Left lung (tissue), 10 donors: ENCODE data around the gene AXDND1. TPM values are rescaled to one million over a fixed set of nuclear protein-coding genes. Genes with fewer than 3 reads are reported as not detected.
"Not testable (repeated sequence)": the region's sequence is repeated elsewhere in the genome, so short reads cannot be mapped to it uniquely, and the experiment has no call there.

Source experiments
- ATAC-seq: fragments of 200-7000 bp; cut with Tn5 transposase; one replicate; pipeline ENCODE4 v1.9.1; 2020; ENCODE audit warnings: moderate library complexity
- DNase-seq, 4 donors: peaks; one replicate each; pipeline ENCODE4 v3.0.0-alpha.2; 2013 to 2020
- H3K27ac ChIP-seq, 2 donors: fragments of 200-600 bp; sonication (generic) in 1 of 2; one replicate each; pipeline versions ENCODE4 v1.5.0 to v1.8.0; 2020 to 2021
- H3K27me3 ChIP-seq, 2 donors: fragments of 200-600 bp; sonication (generic) in 1 of 2; one replicate each; pipeline versions ENCODE4 v1.5.0 to v1.8.0; 2020 to 2021
- H3K36me3 ChIP-seq, 2 donors: fragments of 200-600 bp; sonication (generic) in 1 of 2; one replicate each; pipeline versions ENCODE4 v1.5.0 to v1.8.0; 2020 to 2021
- H3K4me1 ChIP-seq, 2 donors: fragments of 200-600 bp; one replicate each; pipeline ENCODE4 v1.8.0; 2021
- H3K4me3 ChIP-seq, 2 donors: fragments of 200-600 bp; sonication (generic) in 1 of 2; one replicate each; pipeline versions ENCODE4 v1.5.0 to v1.8.0; 2020 to 2021; ENCODE audit warnings: mild to moderate bottlenecking in 1 of 2
- H3K9me3 ChIP-seq, 2 donors: fragments of 200-600 bp; sonication (generic) in 1 of 2; one replicate each; pipeline versions ENCODE4 v1.5.0 to v1.8.0; 2020 to 2021
- intact Hi-C, 2 donors: fragments of 100-400 bp; cut with DNase I; formaldehyde crosslinking; loops; one replicate each; pipeline versions ENCODE4 v1.11.2 to v1.14.2; 2022
- polyA plus RNA-seq, 6 donors: library from polyadenylated mRNA; unstranded; fragments of 120-200 nt; gene quantifications; one replicate each; pipeline ENCODE4 v1.2.1, GENCODE V29; 2013; ENCODE audit not compliant: insufficient read length in 6 of 6
- total RNA-seq, 2 donors: library from RNA; stranded (reverse); fragmentation: NEBNext Ultra II Directional; extraction: Animal tissue kit (Norgen Biotek cat#: 25700); gene quantifications; one replicate each; pipeline ENCODE4 v1.2.1, GENCODE V29; 2021
- TF ChIP-seq, protein P1 (sequence below), 2 donors: fragments of 200-600 bp; sonication (generic) in 1 of 2; IDR thresholded peaks; one replicate each; pipeline versions ENCODE4 v1.5.0 to v1.8.0; 2021; ENCODE audit warnings: antibody characterized with exemption in 2 of 2
- donor health status: DM: no; HTN: yes; CAD: no.
- donor health status: DM: no; HTN: no; CAD: no.

Gene AXDND1
- total and polyA plus RNA-seq, 8 donors, result 0.37 to 0.86 (median 0.68) TPM; not detected in 1

DNA sequence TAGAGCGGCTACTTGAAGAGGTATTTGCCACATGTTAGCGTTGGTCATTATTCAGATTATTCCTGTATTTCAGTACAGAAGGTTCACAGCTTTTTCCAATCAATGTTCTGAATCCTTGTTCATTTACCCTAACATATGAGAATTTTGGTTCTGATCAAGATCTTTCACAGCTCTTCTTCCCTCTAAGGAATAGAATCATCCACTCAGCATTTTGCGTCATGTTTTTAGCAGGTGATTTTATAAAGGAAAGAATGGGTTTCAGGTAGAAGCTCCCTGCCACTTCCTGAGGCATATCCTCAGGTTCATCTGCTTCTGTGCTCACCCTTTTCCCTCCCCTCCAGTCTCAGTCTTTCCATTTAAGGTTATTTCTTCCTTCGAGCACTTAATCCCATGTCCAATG, 143.6 kb downstream of the AXDND1 start:
- no peak overlapping the region for H3K27ac ChIP-seq
- H3K36me3 ChIP-seq, result no peaks in the 10 kb centered on the region
- H3K9me3 ChIP-seq, result peaks cover 0 to 6% of the 10 kb centered on the region in 2 donors
- DNase-seq (no peak), ATAC-seq (no peak)
- TF ChIP-seq, protein P1, sequence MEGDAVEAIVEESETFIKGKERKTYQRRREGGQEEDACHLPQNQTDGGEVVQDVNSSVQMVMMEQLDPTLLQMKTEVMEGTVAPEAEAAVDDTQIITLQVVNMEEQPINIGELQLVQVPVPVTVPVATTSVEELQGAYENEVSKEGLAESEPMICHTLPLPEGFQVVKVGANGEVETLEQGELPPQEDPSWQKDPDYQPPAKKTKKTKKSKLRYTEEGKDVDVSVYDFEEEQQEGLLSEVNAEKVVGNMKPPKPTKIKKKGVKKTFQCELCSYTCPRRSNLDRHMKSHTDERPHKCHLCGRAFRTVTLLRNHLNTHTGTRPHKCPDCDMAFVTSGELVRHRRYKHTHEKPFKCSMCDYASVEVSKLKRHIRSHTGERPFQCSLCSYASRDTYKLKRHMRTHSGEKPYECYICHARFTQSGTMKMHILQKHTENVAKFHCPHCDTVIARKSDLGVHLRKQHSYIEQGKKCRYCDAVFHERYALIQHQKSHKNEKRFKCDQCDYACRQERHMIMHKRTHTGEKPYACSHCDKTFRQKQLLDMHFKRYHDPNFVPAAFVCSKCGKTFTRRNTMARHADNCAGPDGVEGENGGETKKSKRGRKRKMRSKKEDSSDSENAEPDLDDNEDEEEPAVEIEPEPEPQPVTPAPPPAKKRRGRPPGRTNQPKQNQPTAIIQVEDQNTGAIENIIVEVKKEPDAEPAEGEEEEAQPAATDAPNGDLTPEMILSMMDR (IDR thresholded peaks at IDR 0.05), result no peak
- H3K4me1 ChIP-seq, result no peaks in the 10 kb centered on the region
- intact Hi-C loops, result no loop called here
- no peak overlapping the region for H3K4me3 ChIP-seq
- H3K27me3 ChIP-seq, result no peaks in the 10 kb centered on the region

DNA sequence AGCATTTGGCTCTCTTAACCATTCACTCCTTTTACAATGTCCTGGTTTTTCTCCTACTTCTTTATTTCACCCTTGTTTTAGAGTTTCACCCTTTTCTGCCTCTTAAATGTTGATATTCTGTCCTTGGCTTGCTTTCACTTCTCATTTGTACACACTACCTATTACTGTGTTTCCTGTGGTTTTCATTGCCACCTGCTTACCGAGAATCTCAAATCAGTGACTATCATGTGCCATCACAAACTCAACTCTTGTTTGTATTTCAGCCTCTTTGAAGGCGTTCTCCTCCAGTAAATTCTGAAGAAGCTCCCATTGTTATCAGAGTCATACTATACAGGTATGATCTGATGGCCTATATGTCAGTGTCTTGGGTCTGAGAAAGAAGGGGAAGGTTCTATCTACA, 144.3 kb downstream of the AXDND1 start:
- Histone ChIP-seq H3K36me3 (no peaks in the 10 kb centered on the region), H3K27me3 (no peaks in the 10 kb centered on the region), H3K4me3 (no peak overlapping the region), H3K4me1 (no peaks in the 10 kb centered on the region), H3K27ac (no peak overlapping the region), H3K9me3 (peaks cover 0 to 6% of the 10 kb centered on the region in 2 donors)
- intact Hi-C loops, result no loop called here
- TF ChIP-seq, protein P1 (IDR thresholded peaks at IDR 0.05), result no peak
- no peak for ATAC-seq
- no peak for DNase-seq

DNA sequence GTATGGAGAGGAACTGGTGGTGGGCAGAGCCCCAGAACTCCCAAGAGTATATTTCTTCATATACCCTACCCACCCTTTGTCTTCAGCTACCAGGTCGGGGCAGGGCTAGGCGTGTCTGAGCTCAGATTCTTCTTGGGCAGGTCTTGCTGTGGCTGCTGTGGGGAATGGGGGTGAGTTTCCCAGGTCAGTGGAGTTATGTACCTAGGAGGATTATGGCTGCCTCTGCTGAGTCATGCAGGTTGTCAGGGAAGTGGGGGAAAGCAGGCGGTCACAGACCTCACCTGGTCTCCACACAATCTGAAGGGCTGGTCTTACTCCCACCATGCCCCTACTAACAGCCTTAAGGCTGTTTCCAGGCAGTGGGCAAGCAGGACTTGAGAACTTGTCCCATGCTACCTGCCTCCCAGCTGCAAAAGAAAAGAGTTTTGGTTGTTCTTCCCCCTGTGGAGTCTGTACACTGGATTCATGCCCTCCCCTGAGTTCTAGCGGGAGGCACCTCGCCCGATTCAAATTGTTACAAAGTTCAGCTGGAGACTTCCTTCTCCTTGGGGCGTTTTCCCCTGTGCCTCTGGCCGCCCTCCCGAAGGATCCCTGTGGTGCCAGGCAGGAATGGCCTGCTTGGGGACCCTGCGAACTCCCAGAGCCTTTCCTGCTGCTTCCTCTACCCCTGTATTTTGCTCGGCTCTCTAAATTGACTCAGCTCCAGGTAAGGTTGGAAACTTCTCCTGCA, 151.4 kb downstream of the AXDND1 start:
- no peaks in the 10 kb centered on the region for H3K36me3 ChIP-seq
- H3K4me1 ChIP-seq, result no peaks in the 10 kb centered on the region
- no peak overlapping the region for H3K27ac ChIP-seq
- ATAC-seq (no peak), DNase-seq (peak in 1 of 4 donors; percentile 47)
- peaks cover 0 to 6% of the 10 kb centered on the region in 2 donors for H3K9me3 ChIP-seq
- intact Hi-C loops, result no loop called here
- H3K27me3 ChIP-seq, result no peaks in the 10 kb centered on the region
- TF ChIP-seq, protein P1 (IDR thresholded peaks at IDR 0.05), result no peak
- H3K4me3 ChIP-seq, result no peak overlapping the region

- H3K4me3 ChIP-seq, intact Hi-C loops, H3K9me3 ChIP-seq, ATAC-seq, H3K4me1 ChIP-seq, DNase-seq, H3K27ac ChIP-seq, H3K27me3 ChIP-seq, H3K36me3 ChIP-seq: not testable (repeated sequence)
Measured at GRCh38 chr1:179518544-179518943, 152.8 kb downstream of the AXDND1 start.

DNA sequence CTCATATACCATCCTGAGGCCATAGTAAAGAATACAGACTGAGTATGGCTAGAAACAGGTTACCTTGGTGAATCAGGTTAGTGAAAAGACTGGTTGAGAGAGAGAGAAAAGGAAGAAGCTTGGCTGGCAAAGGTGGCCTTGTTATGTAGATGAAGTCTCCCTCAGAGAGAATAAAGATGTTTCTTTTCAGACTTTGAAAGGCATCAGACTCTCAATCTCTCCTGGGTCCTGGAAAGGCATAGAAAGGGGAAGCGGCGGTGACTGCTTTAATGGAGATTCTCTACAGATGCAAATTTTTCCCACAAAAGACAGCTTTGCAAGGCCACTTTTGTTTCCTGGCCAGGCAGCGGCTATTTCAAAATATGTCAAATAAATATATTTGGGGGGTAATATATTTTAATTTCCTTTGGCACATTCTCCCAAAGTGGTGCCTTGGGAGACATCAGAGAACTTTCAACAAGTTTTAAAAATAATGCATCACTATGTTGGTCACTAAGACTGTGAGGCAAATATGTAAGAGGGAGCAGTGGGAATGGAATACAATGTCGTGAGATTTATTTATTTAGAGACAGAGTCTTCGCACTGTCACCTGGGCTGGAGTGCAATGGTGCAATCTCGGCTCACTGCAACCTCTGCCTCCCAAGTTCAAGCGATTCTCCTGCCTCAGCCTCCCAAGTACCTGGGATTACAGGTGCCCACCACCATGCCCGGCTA, 163.9 kb downstream of the AXDND1 start:
- intact Hi-C loops, result no loop called here
- no peaks in the 10 kb centered on the region for H3K36me3 ChIP-seq
- TF ChIP-seq, protein P1 (IDR thresholded peaks at IDR 0.05), result no peak
- H3K27me3 ChIP-seq, result no peaks in the 10 kb centered on the region
- DNase-seq (no peak), ATAC-seq (no peak)
- H3K27ac ChIP-seq, result no peak overlapping the region
- H3K4me1 ChIP-seq, result no peaks in the 10 kb centered on the region
- H3K9me3 ChIP-seq, result no peaks in the 10 kb centered on the region
- no peak overlapping the region for H3K4me3 ChIP-seq
